T-helper 1 cell treated with Interleukin-12 subunit alpha and Interleukin-12 subunit beta and Interleukin-4 antibody, amounts not matched to agents 30 ng/mL and 1 ng/mL, for 36 hours (primary cell): Measurements from ENCODE around the gene SNCA. TPM values are rescaled to one million over a fixed set of nuclear protein-coding genes. Genes with fewer than 3 reads are reported as not detected.

Source experiments
- intact Hi-C: fragments of 100-400 bp; cut with micrococcal nuclease; formaldehyde crosslinking; loops from one replicate; pipeline ENCODE4 v1.15.1; 2024
- total RNA-seq: library from RNA; stranded (reverse); gene quantifications from 2 replicates; pipeline ENCODE4 v1.2.3, GENCODE V29; 2022

Gene SNCA
- total RNA-seq, 1 donor from 2014 or later = 2.3 TPM

DNA sequence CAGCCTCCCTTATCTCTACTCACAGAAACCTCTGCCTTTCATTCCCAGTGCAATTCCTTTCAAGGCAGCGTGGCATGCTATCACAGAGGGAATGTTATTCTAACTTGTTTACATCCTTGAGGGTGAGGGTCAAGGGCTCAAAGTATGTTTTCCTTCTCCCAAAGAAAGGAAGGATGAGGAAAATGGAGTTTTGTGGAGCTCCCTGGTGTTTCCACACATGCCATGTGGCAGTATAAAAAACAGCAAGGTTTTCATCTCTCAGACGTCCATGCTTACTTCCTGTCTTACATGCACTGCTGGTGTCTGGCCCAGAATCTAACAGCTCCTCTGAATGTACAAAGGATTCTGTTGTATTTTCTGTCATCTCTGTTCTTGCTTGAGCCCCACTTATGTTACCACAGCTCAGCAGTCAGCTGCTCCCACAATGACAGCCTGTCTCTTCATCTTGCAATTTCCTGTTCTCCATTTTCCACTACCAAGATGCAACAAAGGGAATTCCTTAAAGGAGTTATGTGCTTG, 128.0 kb downstream of the SNCA start:
- intact Hi-C loops = no loop called here

DNA sequence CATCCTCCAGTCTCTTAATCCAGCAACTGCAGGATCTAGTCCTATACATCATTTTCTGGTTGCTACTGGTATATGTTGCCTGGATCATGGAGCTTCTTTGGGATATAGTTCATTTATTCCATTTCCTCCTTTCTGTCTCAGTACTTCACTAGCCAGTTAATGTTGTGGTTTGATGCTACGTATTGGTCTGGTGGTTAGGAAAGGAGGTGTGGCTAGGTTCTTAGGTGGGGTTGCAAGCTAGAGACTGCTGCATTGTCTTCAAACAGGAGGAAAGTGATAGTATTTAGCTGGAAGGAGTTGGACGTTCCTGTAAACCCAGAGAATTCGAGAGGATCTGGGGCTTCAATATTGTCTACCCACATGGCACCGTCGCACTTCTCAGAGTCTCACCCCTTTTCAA, 129.5 kb downstream of the SNCA start:
- intact Hi-C loops = no loop called here

DNA sequence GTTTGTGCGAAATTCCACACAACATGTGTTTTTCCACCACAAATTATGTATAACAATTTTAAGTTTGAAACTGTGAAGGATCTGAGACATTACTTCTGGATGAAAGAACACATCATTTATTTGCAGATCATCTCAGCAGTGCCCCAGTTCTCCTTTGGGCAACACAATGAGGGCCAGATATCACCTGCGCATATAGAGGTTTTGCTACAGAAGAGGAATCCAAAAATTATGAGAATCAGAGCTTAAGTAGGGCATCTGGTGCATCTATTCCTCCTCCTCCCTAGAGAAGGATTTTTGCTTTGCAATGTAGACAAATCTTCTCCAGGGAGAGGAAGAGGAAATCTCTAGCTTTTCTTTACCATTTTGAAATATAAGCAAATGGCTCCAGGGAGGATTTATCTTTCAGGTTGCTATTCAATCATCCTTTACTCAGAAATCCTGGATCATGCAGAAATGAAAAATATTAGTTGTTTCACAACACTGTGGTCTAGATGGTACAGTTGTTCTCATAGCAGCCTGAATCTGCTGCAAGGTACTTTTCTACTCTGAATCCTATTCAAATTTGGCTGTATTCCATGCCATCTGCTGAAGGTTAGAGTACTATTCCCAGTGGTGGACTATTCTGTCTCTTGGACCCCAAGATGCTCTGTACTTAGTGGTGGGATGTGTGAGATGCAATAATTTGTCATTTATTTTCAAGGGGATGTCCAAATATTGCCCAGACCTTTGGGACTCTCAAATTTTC, 132.1 kb downstream of the SNCA start:
- intact Hi-C loops = no loop called here

GRCh38 chr4:89703829-89704590, 133.0 kb downstream of the SNCA start:
- intact Hi-C loops = no loop called here

GRCh38 chr4:89700766-89701423, 136.1 kb downstream of the SNCA start:
- intact Hi-C loops = no loop called here

DNA sequence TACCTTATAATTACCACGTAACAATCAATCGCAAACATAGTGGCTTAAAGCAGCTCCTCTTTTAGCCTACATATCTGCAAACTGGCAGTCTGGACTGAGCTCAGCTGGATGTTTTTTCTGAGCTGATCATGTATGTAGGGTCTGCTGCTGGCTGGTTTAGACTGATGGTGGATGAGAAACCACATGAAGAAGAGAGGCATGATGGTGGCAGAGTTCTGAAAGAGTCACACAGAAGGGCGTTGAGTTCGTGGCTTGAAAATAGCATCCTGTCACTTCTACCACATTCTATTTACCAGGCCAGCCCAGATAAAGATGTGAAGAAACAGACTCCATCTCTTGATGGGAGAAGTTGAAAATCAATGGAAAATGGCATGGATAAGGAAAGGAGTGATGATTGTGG, 151.3 kb downstream of the SNCA start:
- intact Hi-C loops = no loop called here

DNA sequence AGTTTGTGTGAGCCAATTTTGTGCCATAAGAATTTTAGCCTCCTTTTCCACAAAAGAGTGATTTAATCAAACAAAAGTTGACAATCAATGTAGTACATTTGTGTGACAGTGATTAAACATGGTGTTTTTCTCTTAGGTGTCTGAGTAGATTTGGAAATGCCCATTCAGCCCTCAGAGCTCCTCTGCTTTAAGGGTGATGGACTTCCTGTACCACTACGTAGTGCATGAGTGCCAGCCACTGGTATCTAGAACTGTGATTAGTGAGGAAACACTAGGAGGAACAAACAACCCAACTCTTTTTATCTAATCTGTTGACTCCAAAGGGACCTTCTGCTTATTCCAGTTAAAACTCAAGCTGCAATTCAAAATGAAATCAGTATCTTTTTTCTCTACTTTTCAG, 151.7 kb downstream of the SNCA start:
- intact Hi-C loops = no loop called here

GRCh38 chr4:89684536-89684935, 152.4 kb downstream of the SNCA start:
- intact Hi-C loops = no loop called here

DNA sequence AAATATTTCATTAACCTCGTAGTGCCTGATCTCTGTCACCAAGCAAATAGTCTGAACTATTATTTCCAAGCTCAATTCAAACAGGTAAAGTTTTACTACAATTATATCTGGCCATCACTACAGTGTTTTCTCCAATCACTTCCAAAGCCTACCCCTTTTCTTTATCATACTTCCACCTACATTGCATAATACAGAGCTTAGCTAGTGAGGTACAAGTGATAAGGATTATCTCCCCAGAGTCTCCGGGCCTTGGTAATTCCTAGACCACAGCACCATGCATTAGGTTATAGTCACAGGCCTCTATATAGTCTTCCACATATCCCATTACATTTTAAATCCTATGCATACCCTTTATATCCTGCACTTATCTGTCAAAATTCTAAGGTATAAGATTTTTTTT, 154.2 kb downstream of the SNCA start:
- intact Hi-C loops = no loop called here

DNA sequence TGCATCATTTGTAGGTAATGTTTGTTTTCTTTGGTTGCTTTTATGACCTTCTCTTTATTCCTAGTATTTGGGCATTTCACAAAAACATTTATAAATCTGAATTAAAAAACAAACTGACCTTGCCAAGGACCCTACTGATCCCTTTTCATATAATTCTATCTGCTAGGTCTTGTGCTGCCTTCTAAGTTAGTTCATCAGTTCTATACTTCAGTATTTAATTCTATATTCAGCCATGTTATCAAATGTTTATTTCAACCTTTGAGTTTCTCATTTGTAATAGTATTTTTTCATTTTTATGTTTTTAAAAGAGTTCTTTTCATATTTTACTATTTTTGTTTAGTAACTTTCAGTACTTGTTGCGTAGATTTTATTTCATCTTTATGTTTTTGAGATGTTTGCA, 155.3 kb downstream of the SNCA start:
- intact Hi-C loops = no loop called here

GRCh38 chr4:89681219-89681618, 155.7 kb downstream of the SNCA start:
- intact Hi-C loops = no loop called here

DNA sequence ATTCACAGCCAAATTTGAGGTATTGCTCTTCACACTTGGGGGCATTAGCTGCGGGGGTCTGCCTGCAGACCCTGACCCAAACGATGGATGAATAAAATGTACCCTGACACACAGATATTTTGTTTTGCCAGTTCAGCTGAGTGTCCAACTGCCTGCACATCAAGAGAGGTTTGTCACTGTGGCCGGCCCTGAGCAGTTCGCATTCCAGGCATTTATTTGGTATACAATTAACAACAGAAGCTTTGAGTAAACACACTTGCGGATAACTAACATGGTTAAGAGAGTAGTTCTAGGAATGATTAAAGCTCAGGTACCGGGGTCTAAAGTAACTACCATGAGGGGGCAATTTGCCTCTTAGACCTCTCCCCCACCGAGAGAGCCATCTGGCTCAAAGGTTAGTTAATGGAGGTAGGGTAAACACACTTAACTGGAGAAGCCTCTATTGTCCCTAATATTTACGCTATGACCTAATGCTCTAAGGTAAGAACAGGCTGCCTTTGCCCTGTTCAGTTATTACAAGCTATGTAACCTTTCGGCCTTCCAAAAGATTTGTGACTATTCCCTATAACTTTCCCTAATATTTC, 162.0 kb downstream of the SNCA start:
- intact Hi-C loops = no loop called here

Other genes starting within 250 kb of the SNCA start
- 0.24 and 0.27 TPM in 2 replicates for gene MMRN1, start 57.7 kb upstream of the SNCA start, total RNA-seq